Parathyroid adenoma (tissue), 2 donors: ENCODE data around the gene LIMS2.

Experiments used
- H2AFZ ChIP-seq: fragments of 300-600 bp; sonication (generic); one replicate; pipeline ENCODE4 v1.7.0; 2017; ENCODE audit warnings: antibody characterized with exemption, mild to moderate bottlenecking
- H3K27ac ChIP-seq: fragments of 300-600 bp; sonication (generic); one replicate; pipeline ENCODE4 v1.7.0; 2017
- H3K27me3 ChIP-seq: fragments of 300-600 bp; sonication (generic); one replicate; pipeline ENCODE4 v1.7.0; 2017; ENCODE audit warnings: low read length; ENCODE audit not compliant: control insufficient read depth, insufficient read depth
- H3K36me3 ChIP-seq: fragments of 300-600 bp; sonication (generic); one replicate; pipeline ENCODE4 v1.7.0; 2017; ENCODE audit warnings: low read length; ENCODE audit not compliant: control insufficient read depth, insufficient read depth
- H3K4me1 ChIP-seq: fragments of 300-600 bp; sonication (generic); one replicate; pipeline ENCODE4 v1.7.0; 2017; ENCODE audit warnings: control low read depth
- H3K4me2 ChIP-seq: fragments of 300-600 bp; sonication (generic); one replicate; pipeline ENCODE4 v1.7.0; 2017; ENCODE audit warnings: low read length
- H3K4me3 ChIP-seq: fragments of 300-600 bp; sonication (generic); one replicate; pipeline ENCODE4 v1.7.0; 2017; ENCODE audit warnings: low read depth, low read length
- H3K79me2 ChIP-seq: fragments of 300-600 bp; sonication (generic); one replicate; pipeline ENCODE4 v1.7.0; 2017; ENCODE audit warnings: control low read depth
- H3K9ac ChIP-seq: fragments of 300-600 bp; sonication (generic); one replicate; pipeline ENCODE4 v1.7.0; 2017; ENCODE audit warnings: mild to moderate bottlenecking
- H3K9me3 ChIP-seq: fragments of 300-600 bp; sonication (generic); one replicate; pipeline ENCODE4 v1.7.0; 2017; ENCODE audit warnings: low read length; ENCODE audit not compliant: control insufficient read depth
- CTCF ChIP-seq: fragments of 300-600 bp; sonication (generic); IDR thresholded peaks from one replicate; pipeline ENCODE4 v1.7.0; 2017; ENCODE audit warnings: antibody characterized with exemption, mild to moderate bottlenecking
- donor health status: primary hyperparathyroidism.

LIMS2 gene

GRCh38 chr2:127719301-127720218 lies 44.2 kb upstream of the LIMS2 start:
- Histone ChIP-seq H3K9me3 (no peaks in the 10 kb centered on the region), H3K4me3 (no peak overlapping the region), H3K4me2 (no peak overlapping the region), H3K9ac (no peak overlapping the region), H3K27me3 (no peaks in the 10 kb centered on the region), H3K27ac (no peak overlapping the region), H3K4me1 (no peaks in the 10 kb centered on the region), H2AFZ (no peak overlapping the region), H3K36me3 (no peaks in the 10 kb centered on the region), H3K79me2 (no peaks in the 10 kb centered on the region)
- no peak for TF ChIP-seq CTCF

DNA sequence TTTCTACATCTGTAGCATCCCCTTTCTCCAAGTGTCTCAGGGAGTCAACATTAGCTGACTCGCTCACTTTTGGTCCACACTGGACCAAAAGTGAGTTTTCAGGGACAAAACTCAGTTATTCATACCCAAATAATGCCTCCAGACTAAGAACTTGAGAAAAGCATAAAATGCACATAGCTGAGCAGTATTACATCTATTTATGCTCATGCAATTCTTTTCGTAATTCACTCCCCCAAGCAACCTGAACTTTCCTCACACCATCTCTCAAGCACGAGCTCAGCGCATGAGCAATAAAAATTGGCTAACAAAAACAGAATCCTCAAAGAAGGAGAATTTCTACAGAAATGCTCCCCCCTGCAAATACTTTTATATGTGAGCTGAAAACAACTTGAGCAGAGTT lies 42.9 kb upstream of the LIMS2 start:
- H3K9me3 ChIP-seq = no peaks in the 10 kb centered on the region
- no peaks in the 10 kb centered on the region for H3K36me3 ChIP-seq
- no peak overlapping the region for H3K27ac ChIP-seq
- H3K27me3 ChIP-seq = no peaks in the 10 kb centered on the region
- H3K4me1 ChIP-seq = no peaks in the 10 kb centered on the region
- no peak overlapping the region for H3K4me3 ChIP-seq
- TF ChIP-seq CTCF = no peak
- H3K4me2 ChIP-seq = no peak overlapping the region
- H3K9ac ChIP-seq = no peak overlapping the region
- H2AFZ ChIP-seq = no peak overlapping the region
- no peaks in the 10 kb centered on the region for H3K79me2 ChIP-seq

DNA sequence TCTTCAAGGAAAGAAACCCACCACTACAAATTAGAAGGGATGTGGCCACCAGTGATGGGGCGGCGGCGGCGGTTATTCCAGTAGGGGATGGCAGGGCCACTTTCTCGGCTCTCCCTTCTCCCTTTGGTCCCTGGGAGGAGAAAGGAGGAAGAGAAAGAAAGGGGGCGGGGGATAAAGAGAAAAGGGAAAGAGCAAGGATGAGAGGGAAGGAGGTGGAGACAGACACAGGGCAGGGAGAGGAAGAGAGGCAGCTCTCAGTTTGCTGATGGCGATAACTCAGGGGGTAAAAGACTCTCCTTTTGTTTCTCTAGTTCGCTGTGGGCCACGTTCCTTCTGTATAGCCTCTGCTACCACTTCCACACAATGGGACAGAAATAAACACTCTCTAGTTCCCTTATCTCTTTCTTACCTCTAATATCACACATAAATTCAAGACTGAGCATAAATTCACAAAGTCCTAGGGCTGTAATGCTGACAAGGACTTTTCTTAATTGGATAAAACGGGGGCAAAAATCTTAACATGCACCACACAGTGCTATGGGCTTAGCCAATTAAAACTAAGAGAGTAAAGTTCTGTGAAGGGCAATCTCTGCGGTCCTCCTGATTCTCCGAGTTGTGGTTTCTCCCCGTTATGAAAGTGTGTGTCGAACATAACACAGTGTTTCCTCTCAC lies 40.6 kb upstream of the LIMS2 start:
- Histone ChIP-seq H2AFZ (no peak overlapping the region), H3K9me3 (no peaks in the 10 kb centered on the region), H3K27me3 (no peaks in the 10 kb centered on the region), H3K27ac (no peak overlapping the region), H3K4me2 (no peak overlapping the region), H3K4me3 (no peak overlapping the region), H3K9ac (no peak overlapping the region), H3K36me3 (no peaks in the 10 kb centered on the region), H3K4me1 (no peaks in the 10 kb centered on the region), H3K79me2 (no peaks in the 10 kb centered on the region)
- TF ChIP-seq CTCF = no peak

- no peaks in the 10 kb centered on the region for H3K4me1 ChIP-seq
- TF ChIP-seq CTCF = no peak
- H3K36me3 ChIP-seq = no peaks in the 10 kb centered on the region
- no peak overlapping the region for H3K4me2 ChIP-seq
- H3K9ac ChIP-seq = no peak overlapping the region
- H3K79me2 ChIP-seq = peaks cover 3% of the 10 kb centered on the region
- no peaks in the 10 kb centered on the region for H3K9me3 ChIP-seq
- no peak overlapping the region for H3K27ac ChIP-seq
- no peaks in the 10 kb centered on the region for H3K27me3 ChIP-seq
- H3K4me3 ChIP-seq = no peak overlapping the region
- no peak overlapping the region for H2AFZ ChIP-seq
These were observed 38.2 kb upstream of the LIMS2 start for GRCh38 chr2:127713562-127713961.
